ENCODE data around the gene CHRNA4. TPM values are rescaled to one million over a fixed set of nuclear protein-coding genes. Genes with fewer than 3 reads are reported as not detected.

Gene CHRNA4
- total and polyA plus RNA-seq, 2 of the 13 experiments (the other 11 are each of a cell fraction or from before 2014, with no cell fraction given), result not detected

DNA sequence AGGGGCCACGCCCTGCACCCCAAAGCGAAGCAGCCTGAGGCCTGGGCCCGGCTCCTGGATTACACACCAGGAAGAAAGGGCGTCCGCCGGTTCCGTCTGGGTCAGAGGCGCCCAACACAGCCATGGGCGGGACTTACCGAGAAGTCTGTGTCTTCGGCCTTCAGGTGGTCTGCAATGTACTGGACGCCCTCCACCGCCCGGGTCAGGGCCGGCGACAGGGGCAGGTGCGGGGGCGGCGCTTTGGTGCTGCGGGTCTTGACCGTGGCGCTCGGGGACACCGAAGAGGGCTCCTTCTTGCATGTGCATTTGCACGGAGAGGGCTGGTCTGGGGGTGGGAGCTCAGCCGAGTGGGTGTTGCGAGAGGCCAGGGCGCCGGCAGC lies 11.6 kb downstream of the CHRNA4 start:
- intact Hi-C loops (cut with micrococcal nuclease; ENCODE audit: unreplicated experiment) (no loop called here), in situ Hi-C loops (cut with HindIII; ENCODE audit: extremely low pct_ligation_motif_present, low pct_unique_long_range_greater_than_20kb) (no loop called here)
- Histone ChIP-seq H3K27ac (ENCODE audit: extremely low read length, insufficient read depth, low read length) (no peak overlapping the region), H3K27me3 (ENCODE audit: control insufficient read depth in 1 of 2, insufficient read depth in 2 of 2, low read length in 2 of 2) (peaks cover 8 to 39% of the 10 kb centered on the region in 2 experiments; a peak in 4 of 5 replicates), H3K9ac (ENCODE audit: insufficient read depth, low read depth, low read length) (no peak overlapping the region), H3K36me3 (replicated peaks in 1 of 2; ENCODE audit: control insufficient read depth in 1 of 2, insufficient read depth in 2 of 2, low read length in 2 of 2) (no peaks in the 10 kb centered on the region), H3K79me2 (ENCODE audit: insufficient read depth, low read length) (no peaks in the 10 kb centered on the region), H3K4me2 (ENCODE audit: low read depth, low read length) (no peak overlapping the region), H4K20me1 (ENCODE audit: insufficient read depth, low read length) (no peaks in the 10 kb centered on the region; the same call in 1 of the 2 replicates), H3K4me1 (ENCODE audit: insufficient read depth, low read length) (no peaks in the 10 kb centered on the region), H2AFZ (ENCODE audit: low read length) (no peak overlapping the region), H3K4me3 (replicated peaks in 1 of 3; ENCODE audit: insufficient read depth in 1 of 3, low read depth in 2 of 3, low read length in 3 of 3) (no peak overlapping the region), H3K9me3 (ENCODE audit: low read length) (no peaks in the 10 kb centered on the region)
- POLR2A ChIA-PET, result no interaction called here
- no TSS peak for BruUV-seq (replicated peaks)
- 80% methylated on average over 22 of the region's 29 CpGs for WGBS (ENCODE audit: low lambda C conversion rate)
- DNase-seq (ENCODE audit: low spot score), result no peak
- CTCF ChIA-PET (ENCODE audit: low intra/inter-chr PET ratio, low total read pairs), result no interaction called here
- no peak for ATAC-seq
- TF ChIP-seq, protein P1, sequence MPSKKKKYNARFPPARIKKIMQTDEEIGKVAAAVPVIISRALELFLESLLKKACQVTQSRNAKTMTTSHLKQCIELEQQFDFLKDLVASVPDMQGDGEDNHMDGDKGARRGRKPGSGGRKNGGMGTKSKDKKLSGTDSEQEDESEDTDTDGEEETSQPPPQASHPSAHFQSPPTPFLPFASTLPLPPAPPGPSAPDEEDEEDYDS (CRISPR knock-in tag; IDR thresholded peaks at IDR 0.05), result no peak
- no peak for TF ChIP-seq ZNF761 (CRISPR knock-in tag; conservative IDR thresholded peaks at IDR 0.05)
- no peak for TF ChIP-seq TMF1 (CRISPR knock-in tag; IDR thresholded peaks at IDR 0.05; ENCODE audit: low read depth)
- no peak for TF ChIP-seq SOX5 (CRISPR knock-in tag; IDR thresholded peaks at IDR 0.05; ENCODE audit: borderline replicate concordance)
- TF ChIP-seq FOXO1 (CRISPR knock-in tag; IDR thresholded peaks at IDR 0.05), result no peak
- TF ChIP-seq ZNF430 (CRISPR knock-in tag; IDR thresholded peaks at IDR 0.05), result no peak
- TF ChIP-seq ZKSCAN5 (CRISPR knock-in tag; IDR thresholded peaks at IDR 0.05), result no peak
- TF ChIP-seq, protein P2, sequence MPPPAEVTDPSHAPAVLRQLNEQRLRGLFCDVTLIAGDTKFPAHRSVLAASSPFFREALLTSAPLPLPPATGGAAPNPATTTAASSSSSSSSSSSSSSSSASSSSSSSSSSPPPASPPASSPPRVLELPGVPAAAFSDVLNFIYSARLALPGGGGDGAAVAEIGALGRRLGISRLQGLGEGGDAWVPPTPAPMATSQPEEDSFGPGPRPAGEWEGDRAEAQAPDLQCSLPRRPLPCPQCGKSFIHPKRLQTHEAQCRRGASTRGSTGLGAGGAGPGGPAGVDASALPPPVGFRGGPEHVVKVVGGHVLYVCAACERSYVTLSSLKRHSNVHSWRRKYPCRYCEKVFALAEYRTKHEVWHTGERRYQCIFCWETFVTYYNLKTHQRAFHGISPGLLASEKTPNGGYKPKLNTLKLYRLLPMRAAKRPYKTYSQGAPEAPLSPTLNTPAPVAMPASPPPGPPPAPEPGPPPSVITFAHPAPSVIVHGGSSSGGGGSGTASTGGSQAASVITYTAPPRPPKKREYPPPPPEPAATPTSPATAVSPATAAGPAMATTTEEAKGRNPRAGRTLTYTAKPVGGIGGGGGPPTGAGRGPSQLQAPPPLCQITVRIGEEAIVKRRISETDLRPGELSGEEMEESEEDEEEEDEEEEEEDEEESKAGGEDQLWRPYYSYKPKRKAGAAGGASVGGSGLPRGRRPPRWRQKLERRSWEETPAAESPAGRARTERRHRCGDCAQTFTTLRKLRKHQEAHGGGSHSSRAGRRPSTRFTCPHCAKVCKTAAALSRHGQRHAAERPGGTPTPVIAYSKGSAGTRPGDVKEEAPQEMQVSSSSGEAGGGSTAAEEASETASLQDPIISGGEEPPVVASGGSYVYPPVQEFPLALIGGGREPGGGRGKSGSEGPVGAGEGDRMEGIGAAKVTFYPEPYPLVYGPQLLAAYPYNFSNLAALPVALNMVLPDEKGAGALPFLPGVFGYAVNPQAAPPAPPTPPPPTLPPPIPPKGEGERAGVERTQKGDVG (CRISPR knock-in tag; IDR thresholded peaks at IDR 0.05; ENCODE audit: borderline replicate concordance), result no peak
- TF ChIP-seq HNRNPLL (IDR thresholded peaks at IDR 0.05; ENCODE audit: low read depth, low read length, poor library complexity, severe bottlenecking), result no peak
- no peak for TF ChIP-seq ZNF660 (CRISPR knock-in tag; IDR thresholded peaks at IDR 0.05; ENCODE audit: borderline replicate concordance, low read depth)
- TF ChIP-seq RNF2 (conservative IDR thresholded peaks at IDR 0.05; ENCODE audit: low read depth), result no peak
- no peak for TF ChIP-seq PHF21A (CRISPR knock-in tag; IDR thresholded peaks at IDR 0.05)
- TF ChIP-seq ZBTB26 (CRISPR knock-in tag; IDR thresholded peaks at IDR 0.05; ENCODE audit: borderline replicate concordance), result no peak
- no peak for TF ChIP-seq SRF (IDR thresholded peaks at IDR 0.05; ENCODE audit: low read depth, low read length)
- TF ChIP-seq SUZ12 (IDR thresholded peaks at IDR 0.05; ENCODE audit: low read depth, low read length), result no peak
- TF ChIP-seq KAT2B (IDR thresholded peaks at IDR 0.05; ENCODE audit: borderline replicate concordance, low read depth, low read length), result no peak
- no peak for TF ChIP-seq CHD4 (IDR thresholded peaks at IDR 0.05; ENCODE audit: borderline replicate concordance, low read length)
- no peak for TF ChIP-seq LCORL (IDR thresholded peaks at IDR 0.05)
- TF ChIP-seq LCORL (CRISPR knock-in tag; IDR thresholded peaks at IDR 0.05), result no peak
- no peak for FAIRE-seq
